H9 (cell line): ENCODE measurements around the gene ANKRD27. TPM values are rescaled to one million over a fixed set of nuclear protein-coding genes. Genes with fewer than 3 reads are reported as not detected.

Source experiments
- DNase-seq: peaks from one replicate; pipeline ENCODE4 v3.0.0-alpha.2; 2017
- H2AFZ ChIP-seq: one replicate; pipeline ENCODE4 v1.6.1; 2013; ENCODE audit warnings: mild to moderate bottlenecking, low read length, control low read depth, moderate library complexity
- H2AK5ac ChIP-seq: 2 replicates; pipeline ENCODE4 v1.6.1; 2013; ENCODE audit warnings: low read length, control low read depth, mixed read lengths; ENCODE audit not compliant: insufficient read length
- H2BK120ac ChIP-seq: one replicate; pipeline ENCODE4 v1.6.1; 2013; ENCODE audit warnings: low read depth, mild to moderate bottlenecking, low read length, control low read depth, inconsistent platforms; ENCODE audit not compliant: poor library complexity, severe bottlenecking
- H2BK12ac ChIP-seq: 2 replicates; pipeline ENCODE4 v1.6.1; 2013; ENCODE audit warnings: low read length, control low read depth, mixed read lengths, low read depth; ENCODE audit not compliant: insufficient read length
- H2BK15ac ChIP-seq: 2 replicates; pipeline ENCODE4 v1.6.1; 2013; ENCODE audit warnings: low read depth, low read length, control low read depth
- H2BK20ac ChIP-seq: one replicate; pipeline ENCODE4 v1.6.1; 2013; ENCODE audit warnings: low read depth, mild to moderate bottlenecking, low read length, control low read depth, inconsistent platforms; ENCODE audit not compliant: poor library complexity, severe bottlenecking
- H2BK5ac ChIP-seq: 2 replicates; pipeline ENCODE4 v1.6.1; 2013; ENCODE audit warnings: low read length, control low read depth, mixed read lengths; ENCODE audit not compliant: insufficient read length
- H3K14ac ChIP-seq: 2 replicates; pipeline ENCODE4 v1.6.1; 2013; ENCODE audit warnings: low read length, control low read depth; ENCODE audit not compliant: insufficient read depth
- H3K18ac ChIP-seq: 2 replicates; pipeline ENCODE4 v1.6.1; 2013; ENCODE audit warnings: low read depth, mild to moderate bottlenecking, mixed read lengths, low read length, control low read depth; ENCODE audit not compliant: insufficient read length
- H3K23ac ChIP-seq: 2 replicates; pipeline ENCODE4 v1.6.1; 2013; ENCODE audit warnings: low read length, control low read depth, mixed read lengths, low read depth; ENCODE audit not compliant: insufficient read length
- H3K23me2 ChIP-seq: 2 replicates; pipeline ENCODE4 v1.6.1; 2013; ENCODE audit warnings: low read depth, mild to moderate bottlenecking, mixed read lengths, low read length, control low read depth; ENCODE audit not compliant: insufficient read length, poor library complexity, severe bottlenecking
- H3K27ac ChIP-seq: 2 replicates; pipeline ENCODE4 v1.5.1; 2013; ENCODE audit warnings: low read length, control low read depth, mixed read lengths, low read depth; ENCODE audit not compliant: insufficient read length
- H3K27me3 ChIP-seq: 2 replicates; pipeline ENCODE4 v1.6.1; 2013; ENCODE audit warnings: low read length, control low read depth, inconsistent platforms; ENCODE audit not compliant: insufficient read depth
- H3K4ac ChIP-seq: 2 replicates; pipeline ENCODE4 v1.6.1; 2013; ENCODE audit warnings: low read depth, mild to moderate bottlenecking, control low read depth, inconsistent platforms, low read length, moderate library complexity
- H3K4me1 ChIP-seq: 2 replicates; pipeline ENCODE4 v1.6.1; 2013; ENCODE audit warnings: low read length, control low read depth, inconsistent platforms; ENCODE audit not compliant: insufficient read depth
- H3K4me2 ChIP-seq: 2 replicates; pipeline ENCODE4 v1.6.1; 2013; ENCODE audit warnings: low read length, control low read depth, mixed read lengths; ENCODE audit not compliant: insufficient read length, insufficient read depth
- H3K56ac ChIP-seq: 2 replicates; pipeline ENCODE4 v1.6.1; 2013; ENCODE audit warnings: low read depth, mild to moderate bottlenecking, mixed read lengths, low read length, control low read depth; ENCODE audit not compliant: insufficient read length
- H3K79me1 ChIP-seq: 2 replicates; pipeline ENCODE4 v1.6.1; 2013; ENCODE audit warnings: low read depth, mild to moderate bottlenecking, moderate library complexity, low read length, control low read depth, inconsistent platforms; ENCODE audit not compliant: insufficient read depth, poor library complexity, severe bottlenecking
- H3K79me2 ChIP-seq: 2 replicates; pipeline ENCODE4 v1.6.1; 2013; ENCODE audit warnings: low read length, control low read depth, inconsistent platforms; ENCODE audit not compliant: insufficient read depth
- H3K9ac ChIP-seq: 2 replicates; pipeline ENCODE4 v1.6.1; 2013; ENCODE audit warnings: low read length, control low read depth, mixed read lengths; ENCODE audit not compliant: insufficient read length; ENCODE audit errors: extremely low read depth
- H3K9me3 ChIP-seq: one replicate; pipeline ENCODE4 v1.6.1; 2013; ENCODE audit warnings: low read depth, low read length, inconsistent platforms; ENCODE audit not compliant: control insufficient read depth
- H3T11ph ChIP-seq: one replicate; pipeline ENCODE4 v1.6.1; 2013; ENCODE audit warnings: mild to moderate bottlenecking, low read length, control low read depth, inconsistent platforms
- H4K20me1 ChIP-seq: one replicate; pipeline ENCODE4 v1.6.1; 2013; ENCODE audit not compliant: control insufficient read depth, insufficient read length, insufficient read depth
- H4K5ac ChIP-seq: 2 replicates; pipeline ENCODE4 v1.6.1; 2013; ENCODE audit warnings: low read depth, mild to moderate bottlenecking, mixed read lengths, low read length, control low read depth; ENCODE audit not compliant: insufficient read length
- H4K8ac ChIP-seq: replicated peaks from 2 replicates; pipeline ENCODE4 v1.6.1; 2013; ENCODE audit warnings: low read length, control low read depth, mixed read lengths, low read depth; ENCODE audit not compliant: insufficient read length
- H4K91ac ChIP-seq: 2 replicates; pipeline ENCODE4 v1.6.1; 2013; ENCODE audit warnings: low read depth, mild to moderate bottlenecking, moderate library complexity, mixed read lengths, low read length, control low read depth; ENCODE audit not compliant: insufficient read length
- H3K27ac Mint-ChIP-seq, 3 experiments: 2 replicates in 2 of 3; 3 replicates in 1 of 3; pipeline ENCODE4 v1.8.0; 2020 to 2021; ENCODE audit warnings: mixed read lengths in 3 of 3, mild to moderate bottlenecking in 1 of 3, moderate library complexity in 1 of 3
- H3K27me3 Mint-ChIP-seq: 2 replicates; pipeline ENCODE4 v1.8.0; 2021; ENCODE audit warnings: low read depth, mild to moderate bottlenecking, moderate library complexity, mixed read lengths
- H3K36me3 Mint-ChIP-seq, 3 experiments: 2 replicates in 2 of 3; 3 replicates in 1 of 3; pipeline ENCODE4 v1.8.0; 2020 to 2021; ENCODE audit warnings: low read depth in 3 of 3, mixed read lengths in 3 of 3; ENCODE audit not compliant: insufficient read depth in 1 of 3
- H3K4me1 Mint-ChIP-seq, 2 experiments: 2 replicates each; pipeline ENCODE4 v1.8.0; 2020; ENCODE audit warnings: mixed read lengths in 2 of 2
- H3K4me3 Mint-ChIP-seq, 2 experiments: 2 replicates in 1 of 2; 3 replicates in 1 of 2; pipeline ENCODE4 v1.8.0; 2020 to 2021; ENCODE audit warnings: mild to moderate bottlenecking in 2 of 2, mixed read lengths in 2 of 2, moderate library complexity in 1 of 2
- H3K9me3 Mint-ChIP-seq, 2 experiments: 2 replicates in 1 of 2; 3 replicates in 1 of 2; pipeline ENCODE4 v1.8.0; 2020; ENCODE audit warnings: mild to moderate bottlenecking in 2 of 2, mixed read lengths in 2 of 2, moderate library complexity in 1 of 2
- CTCF ChIP-seq: fragments of 200-600 bp; sonication (generic); conservative IDR thresholded peaks from 3 replicates; pipeline ENCODE4 v1.8.0; 2021; ENCODE audit warnings: antibody characterized with exemption, mild to moderate bottlenecking
- WGBS: extraction: QIAGEN DNeasy Blood & Tissue Kit; methylation state at CpG from one replicate; pipeline ENCODE4 v1.1.7; 2013; ENCODE audit warnings: missing lambda C conversion rate, low lambda C conversion rate, mixed read lengths; ENCODE audit not compliant: insufficient read length; ENCODE audit errors: extremely low coverage; 5-methylcytosine and 5-hydroxymethylcytosine counted together
- total RNA-seq: library from RNA; stranded (reverse); gene quantifications from 2 replicates; pipeline ENCODE4 v1.2.1, GENCODE V29; 2021

Gene ANKRD27
- total RNA-seq, 1 experiment from 2014 or later: 40.7 TPM

GRCh38 chr19:32709032-32709431 lies 34.1 kb upstream of the ANKRD27 start:
- H3K14ac ChIP-seq: no peak overlapping the region
- peaks cover 4 to 16% (median 11%) of the 10 kb centered on the region in 3 experiments for H3K36me3 Mint-ChIP-seq
- peaks cover 8 to 9% of the 10 kb centered on the region in 2 experiments for H3K9me3 Mint-ChIP-seq
- no peak overlapping the region for H3T11ph ChIP-seq
- no peaks in the 10 kb centered on the region for H3K23me2 ChIP-seq
- no peak overlapping the region for H2BK5ac ChIP-seq
- no peak for DNase-seq
- no peaks in the 10 kb centered on the region for H3K79me1 ChIP-seq
- H3K27me3 ChIP-seq: no peaks in the 10 kb centered on the region
- no peak overlapping the region for H2AK5ac ChIP-seq
- 0 out of 4 replicates have a peak, but pooled peaks cover 0 to 2% of the 10 kb centered on the region in 2 experiments for H3K4me1 Mint-ChIP-seq
- H2BK120ac ChIP-seq: no peak overlapping the region
- H3K9ac ChIP-seq: no peak overlapping the region
- H3K4me3 Mint-ChIP-seq: no peak overlapping the region
- H3K4me1 ChIP-seq: no peaks in the 10 kb centered on the region
- H3K23ac ChIP-seq: no peak overlapping the region
- no peaks in the 10 kb centered on the region for H4K20me1 ChIP-seq
- H3K4me2 ChIP-seq: no peak overlapping the region
- no peak overlapping the region for H2BK12ac ChIP-seq
- no peak overlapping the region for H3K18ac ChIP-seq
- no peaks in the 10 kb centered on the region for H3K9me3 ChIP-seq
- H2BK20ac ChIP-seq: no peak overlapping the region
- H2AFZ ChIP-seq: no peak overlapping the region
- no peak overlapping the region for H4K5ac ChIP-seq
- H4K8ac ChIP-seq: no peak overlapping the region
- H3K79me2 ChIP-seq: no peaks in the 10 kb centered on the region
- H3K4ac ChIP-seq: no peak overlapping the region
- no peak overlapping the region for H2BK15ac ChIP-seq
- H4K91ac ChIP-seq: no peak overlapping the region
- no peak overlapping the region for H3K56ac ChIP-seq
- no peaks in the 10 kb centered on the region for H3K27me3 Mint-ChIP-seq
- WGBS: no CpG with 5 or more reads among the region's 5 CpGs
- H3K27ac ChIP-seq: no peak overlapping the region
- no peak overlapping the region for H3K27ac Mint-ChIP-seq
- TF ChIP-seq CTCF: no peak
